ENCODE results near the gene AKAP8.
"Not testable (repeated sequence)": the region's sequence is repeated elsewhere in the genome, so short reads cannot be mapped to it uniquely, and the experiment has no call there.

The AKAP8 gene

GRCh38 chr19:15374796-15375440 is 4.7 kb downstream of the AKAP8 start:
- peaks cover 23% of the 10 kb centered on the region in 2 donors for H3K4me1 Mint-ChIP-seq (ENCODE audit: low read depth in 2 of 2)
- ATAC-seq (replicated peaks) (no peak), DNase-seq (no peak)
- no peaks in the 10 kb centered on the region for H3K27me3 Mint-ChIP-seq
- H3K9me3 Mint-ChIP-seq = no peaks in the 10 kb centered on the region
- H3K36me3 Mint-ChIP-seq (ENCODE audit: insufficient read depth) = peaks cover 80% of the 10 kb centered on the region
- H3K4me3 Mint-ChIP-seq = no peak overlapping the region
- H3K27ac Mint-ChIP-seq = no peak overlapping the region

- peak overlapping the region in 1 of 2 donors; percentile 65 for H3K27ac Mint-ChIP-seq
- DNase-seq (no peak), ATAC-seq (replicated peaks) (no peak)
- peaks cover 23% of the 10 kb centered on the region in 2 donors for H3K4me1 Mint-ChIP-seq (ENCODE audit: low read depth in 2 of 2)
- H3K36me3 Mint-ChIP-seq (ENCODE audit: insufficient read depth) = peaks cover 80% of the 10 kb centered on the region
- H3K9me3 Mint-ChIP-seq = no peaks in the 10 kb centered on the region
- H3K27me3 Mint-ChIP-seq = no peaks in the 10 kb centered on the region
- H3K4me3 Mint-ChIP-seq = no peak overlapping the region
These were observed 5.4 kb downstream of the AKAP8 start for GRCh38 chr19:15374105-15374651.

GRCh38 chr19:15373644-15374043 is 5.9 kb downstream of the AKAP8 start:
- ATAC-seq (replicated peaks) (no peak), DNase-seq (no peak)
- Mint-ChIP-seq H3K27ac (peak overlapping the region in 1 of 2 donors; percentile 65), H3K36me3 (ENCODE audit: insufficient read depth) (peaks cover 81% of the 10 kb centered on the region), H3K27me3 (no peaks in the 10 kb centered on the region), H3K4me3 (no peak overlapping the region), H3K4me1 (ENCODE audit: low read depth in 2 of 2) (peaks cover 23% of the 10 kb centered on the region in 2 donors), H3K9me3 (no peaks in the 10 kb centered on the region)

- ATAC-seq (replicated peaks) (no peak), DNase-seq (no peak)
- H3K4me1 Mint-ChIP-seq (ENCODE audit: low read depth in 2 of 2) = peaks cover 17 to 19% of the 10 kb centered on the region in 2 donors
- H3K36me3 Mint-ChIP-seq (ENCODE audit: insufficient read depth) = peaks cover 82% of the 10 kb centered on the region
- H3K9me3 Mint-ChIP-seq = no peaks in the 10 kb centered on the region
- H3K27ac Mint-ChIP-seq = no peak overlapping the region
- no peaks in the 10 kb centered on the region for H3K27me3 Mint-ChIP-seq
- H3K4me3 Mint-ChIP-seq = no peak overlapping the region
These were observed 6.7 kb downstream of the AKAP8 start for GRCh38 chr19:15372891-15373301.

- H3K4me1 Mint-ChIP-seq (ENCODE audit: low read depth in 2 of 2) = peaks cover 14 to 15% of the 10 kb centered on the region in 2 donors
- H3K27me3 Mint-ChIP-seq = no peaks in the 10 kb centered on the region
- ATAC-seq (replicated peaks) (no peak), DNase-seq (no peak)
- peaks cover 84% of the 10 kb centered on the region for H3K36me3 Mint-ChIP-seq (ENCODE audit: insufficient read depth)
- H3K9me3 Mint-ChIP-seq = no peaks in the 10 kb centered on the region
- peak overlapping the region in 1 of 2 donors; percentile 49 for H3K27ac Mint-ChIP-seq
- H3K4me3 Mint-ChIP-seq = no peak overlapping the region
These were observed 7.1 kb downstream of the AKAP8 start for GRCh38 chr19:15372470-15372869.

- ATAC-seq (replicated peaks) = no peak
- Mint-ChIP-seq H3K4me3 (no peak overlapping the region), H3K4me1 (ENCODE audit: low read depth in 2 of 2) (peaks cover 10 to 11% of the 10 kb centered on the region in 2 donors), H3K9me3 (no peaks in the 10 kb centered on the region), H3K27me3 (no peaks in the 10 kb centered on the region), H3K27ac (peak overlapping the region; percentile 41 to 49), H3K36me3 (ENCODE audit: insufficient read depth) (peaks cover 86% of the 10 kb centered on the region)
- no peak for DNase-seq
These were observed 7.7 kb downstream of the AKAP8 start for GRCh38 chr19:15371786-15372380.

- ATAC-seq (replicated peaks) (no peak), DNase-seq (no peak)
- Mint-ChIP-seq H3K4me3 (no peak overlapping the region), H3K4me1 (ENCODE audit: low read depth in 2 of 2) (peaks cover 6 to 7% of the 10 kb centered on the region in 2 donors), H3K36me3 (ENCODE audit: insufficient read depth) (peaks cover 91% of the 10 kb centered on the region), H3K27me3 (no peaks in the 10 kb centered on the region), H3K9me3 (no peaks in the 10 kb centered on the region), H3K27ac (no peak overlapping the region)
These were observed 8.5 kb downstream of the AKAP8 start for GRCh38 chr19:15371119-15371518.

GRCh38 chr19:15369594-15369891 is 10.0 kb downstream of the AKAP8 start:
- H3K4me1 Mint-ChIP-seq (ENCODE audit: low read depth in 2 of 2) = peaks cover 4% of the 10 kb centered on the region in 2 donors
- H3K9me3 Mint-ChIP-seq = no peaks in the 10 kb centered on the region
- no peak overlapping the region for H3K4me3 Mint-ChIP-seq
- peaks cover 100% of the 10 kb centered on the region for H3K36me3 Mint-ChIP-seq (ENCODE audit: insufficient read depth)
- DNase-seq (no peak), ATAC-seq (replicated peaks) (no peak)
- no peak overlapping the region for H3K27ac Mint-ChIP-seq
- H3K27me3 Mint-ChIP-seq = no peaks in the 10 kb centered on the region

- DNase-seq = no peak
- no peaks in the 10 kb centered on the region for H3K9me3 Mint-ChIP-seq
- H3K27me3 Mint-ChIP-seq = no peaks in the 10 kb centered on the region
- peak overlapping the region in 1 of 2 donors; percentile 57 for H3K27ac Mint-ChIP-seq
- H3K36me3 Mint-ChIP-seq (ENCODE audit: insufficient read depth) = peaks cover 99% of the 10 kb centered on the region
- H3K4me3 Mint-ChIP-seq = no peak overlapping the region
- ATAC-seq (replicated peaks) = no peak
- H3K4me1 Mint-ChIP-seq (ENCODE audit: low read depth in 2 of 2) = peaks cover 0 to 3% of the 10 kb centered on the region in 2 donors
These were observed 10.6 kb downstream of the AKAP8 start for GRCh38 chr19:15368798-15369593.

GRCh38 chr19:15368051-15368632 is 11.4 kb downstream of the AKAP8 start:
- no peak for ATAC-seq (replicated peaks)
- Mint-ChIP-seq H3K4me1 (ENCODE audit: low read depth in 2 of 2) (peaks cover 0 to 2% of the 10 kb centered on the region in 2 donors), H3K4me3 (no peak overlapping the region), H3K27ac (peak overlapping the region in 1 of 2 donors; percentile 57), H3K9me3 (no peaks in the 10 kb centered on the region), H3K36me3 (ENCODE audit: insufficient read depth) (peaks cover 90% of the 10 kb centered on the region), H3K27me3 (no peaks in the 10 kb centered on the region)
- no peak for DNase-seq

GRCh38 chr19:15367439-15367838 is 12.1 kb downstream of the AKAP8 start:
- Mint-ChIP-seq H3K4me3 (no peak overlapping the region), H3K4me1 (ENCODE audit: low read depth in 2 of 2) (peaks cover 0 to 2% of the 10 kb centered on the region in 2 donors), H3K27me3 (no peaks in the 10 kb centered on the region), H3K27ac (peak overlapping the region in 1 of 2 donors; percentile 49), H3K9me3 (no peaks in the 10 kb centered on the region), H3K36me3 (ENCODE audit: insufficient read depth) (peaks cover 89% of the 10 kb centered on the region)
- ATAC-seq (replicated peaks) = no peak
- no peak for DNase-seq

- no peak overlapping the region for H3K27ac Mint-ChIP-seq
- ATAC-seq (replicated peaks) = no peak
- no peaks in the 10 kb centered on the region for H3K9me3 Mint-ChIP-seq
- DNase-seq = no peak
- H3K4me1 Mint-ChIP-seq (ENCODE audit: low read depth in 2 of 2) = peaks cover 7 to 11% of the 10 kb centered on the region in 2 donors
- H3K36me3 Mint-ChIP-seq (ENCODE audit: insufficient read depth) = peaks cover 89% of the 10 kb centered on the region
- H3K27me3 Mint-ChIP-seq = no peaks in the 10 kb centered on the region
- no peak overlapping the region for H3K4me3 Mint-ChIP-seq
These were observed 14.3 kb downstream of the AKAP8 start for GRCh38 chr19:15365264-15365663.

- H3K9me3 Mint-ChIP-seq; ATAC-seq (replicated peaks); H3K4me3 Mint-ChIP-seq; DNase-seq; H3K27me3 Mint-ChIP-seq; H3K27ac Mint-ChIP-seq: not testable (repeated sequence)
- Mint-ChIP-seq H3K36me3 (ENCODE audit: insufficient read depth) (peaks cover 89% of the 10 kb centered on the region), H3K4me1 (ENCODE audit: low read depth in 2 of 2) (peaks cover 10 to 14% of the 10 kb centered on the region in 2 donors)
These were observed 15.8 kb downstream of the AKAP8 start for GRCh38 chr19:15363791-15364190.
